Measurements from ENCODE around the gene GLI1.

The GLI1 gene

GRCh38 chr12:57521525-57522010 lies 62.0 kb downstream of the GLI1 start:
- DNase-seq = peak in 1 of 5 donors; percentile 18

Measured in T-helper 1 cell (primary cell).